ENCODE results near the gene USP24.
"Not testable (repeated sequence)": the region's sequence is repeated elsewhere in the genome, so short reads cannot be mapped to it uniquely, and the experiment has no call there.

Gene USP24

GRCh38 chr1:55229726-55230125 lies 14.6 kb upstream of the USP24 start:
- not testable (repeated sequence) for DNase-seq (ENCODE audit: low read depth)

- no peak for DNase-seq (ENCODE audit: low read depth)
Measured at GRCh38 chr1:55225228-55225627, 10.1 kb upstream of the USP24 start.

GRCh38 chr1:55224729-55225128 lies 9.6 kb upstream of the USP24 start:
- DNase-seq (ENCODE audit: low read depth), result no peak

DNA sequence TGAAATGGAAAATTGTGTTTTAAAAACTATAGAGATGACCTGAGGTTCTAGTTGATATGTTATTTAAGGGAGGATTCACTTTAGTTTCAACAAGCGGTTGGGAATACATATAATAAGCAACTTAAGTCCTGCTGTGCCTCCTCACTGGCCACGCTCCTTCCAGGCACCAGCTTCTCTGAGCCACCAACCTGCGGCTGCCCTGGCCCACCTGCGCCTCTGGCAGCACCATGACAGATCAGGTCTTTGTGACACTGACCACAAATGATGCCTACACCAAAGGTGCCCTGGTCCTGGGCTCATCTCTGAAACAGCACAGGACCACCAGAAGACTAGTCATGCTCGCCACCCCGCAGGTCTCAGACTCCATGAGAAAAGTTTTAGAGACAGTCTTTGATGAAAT lies 7.0 kb upstream of the USP24 start:
- DNase-seq (ENCODE audit: low read depth), result no peak

DNA sequence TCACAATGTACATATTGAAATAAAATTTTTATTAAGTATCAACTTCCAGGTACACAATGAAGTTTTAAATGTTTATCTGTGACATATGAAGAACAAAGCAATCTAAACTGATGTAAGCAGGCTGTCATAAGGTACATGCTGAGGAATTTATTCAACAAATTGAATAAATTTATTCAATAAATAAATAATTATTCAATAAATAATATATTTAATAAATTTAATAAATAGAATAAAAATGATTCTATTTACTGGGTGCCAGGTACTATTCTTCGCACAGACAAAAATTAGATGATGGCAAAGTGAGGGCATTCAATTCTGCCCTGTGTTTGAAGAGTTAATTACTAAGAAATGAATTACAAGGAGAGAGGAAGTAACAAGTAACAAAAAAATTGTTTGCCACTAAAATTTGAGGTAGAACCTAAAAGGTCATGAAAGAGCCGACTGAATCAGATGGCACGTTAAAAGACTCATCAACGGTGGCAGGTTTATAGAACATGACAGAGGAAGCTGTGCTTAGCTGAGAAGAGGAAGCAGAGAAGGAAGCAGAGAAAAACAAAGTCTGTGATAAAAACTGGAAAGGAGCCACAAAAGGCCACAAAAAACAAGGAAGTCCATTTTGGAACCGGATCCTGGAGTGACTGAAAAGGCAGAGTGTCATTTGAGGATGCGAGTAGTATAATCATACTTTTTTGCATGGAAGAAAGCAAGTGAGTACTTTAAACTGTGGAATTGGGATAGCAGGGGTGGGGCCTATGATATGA lies 2.2 kb upstream of the USP24 start:
- DNase-seq (ENCODE audit: low read depth), result no peak

DNA sequence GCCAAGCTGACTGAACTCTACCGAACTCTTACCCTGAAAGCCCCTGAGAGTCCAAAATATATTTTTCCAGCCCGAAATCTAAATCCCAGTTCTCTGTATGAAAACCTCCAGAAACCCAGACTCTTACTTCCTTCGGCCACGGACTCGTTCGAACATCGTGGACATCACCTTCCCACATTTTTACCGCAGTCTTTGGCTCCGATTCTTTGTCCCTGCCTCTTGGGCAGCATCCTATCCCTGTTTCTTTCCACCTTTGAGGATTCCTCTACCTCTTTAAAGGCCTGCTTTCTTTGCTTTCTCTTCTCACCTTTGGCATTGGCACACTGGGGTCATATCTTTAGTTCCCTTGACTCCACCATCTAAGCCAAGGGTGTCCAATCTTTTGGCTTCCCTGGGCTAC lies 932 bp upstream of the USP24 start:
- no peak for DNase-seq (ENCODE audit: low read depth)

DNA sequence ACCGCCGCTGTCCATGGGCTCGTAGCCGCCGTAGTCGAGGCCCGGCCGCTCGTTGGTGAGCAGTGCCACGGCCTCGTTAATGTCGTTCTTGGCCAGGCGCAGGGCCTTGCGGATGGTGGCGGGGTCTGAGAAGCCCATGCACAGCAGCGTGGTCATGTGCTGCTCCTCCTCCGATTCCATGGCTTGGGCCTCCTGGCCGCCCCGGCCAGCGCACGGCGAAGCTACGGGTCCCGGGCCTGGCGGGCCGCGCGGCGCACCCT lies 300 bp downstream of the USP24 start:
- peak; percentile 10 for DNase-seq (ENCODE audit: low read depth)

GRCh38 chr1:55214212-55214933 lies 791 bp downstream of the USP24 start:
- DNase-seq (ENCODE audit: low read depth), result peak; percentile 17

DNA sequence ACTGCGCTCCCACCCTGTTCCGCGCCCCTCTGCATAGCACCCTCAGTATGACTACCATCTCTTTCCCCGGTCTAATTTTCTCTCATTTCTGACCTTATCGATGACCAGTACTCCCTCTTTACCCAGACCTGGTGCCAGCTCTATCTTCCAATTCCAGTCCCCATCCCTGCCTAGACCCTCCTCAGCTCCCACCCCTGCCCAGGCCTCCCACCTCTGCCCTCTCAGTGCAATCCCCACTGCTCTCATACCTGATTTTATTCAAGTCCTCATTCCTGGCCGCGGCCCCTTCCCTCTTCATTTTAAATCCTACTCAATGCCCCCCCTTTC lies 1.3 kb downstream of the USP24 start:
- DNase-seq (ENCODE audit: low read depth), result no peak

- no peak for DNase-seq (ENCODE audit: low read depth)
Measured at GRCh38 chr1:55213151-55213884, 1.8 kb downstream of the USP24 start.

DNA sequence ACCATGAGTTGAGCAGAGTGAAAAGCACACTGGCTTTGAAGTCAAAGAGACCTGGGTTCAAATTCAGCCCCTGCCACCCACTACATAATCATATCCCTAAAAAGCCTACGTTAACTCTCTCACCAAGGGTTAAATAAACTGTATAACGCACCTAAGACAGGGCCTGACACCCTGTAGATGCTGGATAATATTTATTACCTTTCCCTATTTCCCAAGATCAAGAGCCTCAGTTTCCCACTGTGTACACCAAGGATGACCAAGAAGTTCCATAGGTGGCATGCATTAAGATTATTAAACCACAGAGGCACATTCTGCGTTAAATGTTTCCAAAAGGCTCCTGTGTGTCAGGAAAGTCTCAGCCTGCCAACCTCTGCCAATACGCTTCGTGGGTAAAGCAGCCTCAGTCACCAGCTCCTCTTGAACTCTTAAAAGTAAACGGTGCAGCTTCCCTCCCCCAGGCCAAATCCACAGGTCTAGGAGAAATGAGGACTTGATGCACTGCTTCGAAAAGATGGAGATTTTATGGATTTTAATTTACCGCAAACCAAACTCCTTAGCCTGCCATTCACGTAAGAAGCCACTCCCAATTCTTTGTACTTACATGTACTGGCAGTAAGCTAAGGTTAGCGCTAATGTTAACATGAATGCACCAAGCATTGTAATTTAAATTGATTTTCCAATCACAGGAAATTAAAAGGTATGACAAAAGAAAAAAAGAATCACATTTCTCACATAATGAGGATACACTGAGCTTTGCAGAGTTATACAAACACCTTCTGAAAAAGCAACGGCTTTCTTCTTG lies 2.6 kb downstream of the USP24 start:
- DNase-seq (ENCODE audit: low read depth), result no peak

- DNase-seq (ENCODE audit: low read depth), result no peak
Measured at GRCh38 chr1:55211863-55212262, 3.3 kb downstream of the USP24 start.

DNA sequence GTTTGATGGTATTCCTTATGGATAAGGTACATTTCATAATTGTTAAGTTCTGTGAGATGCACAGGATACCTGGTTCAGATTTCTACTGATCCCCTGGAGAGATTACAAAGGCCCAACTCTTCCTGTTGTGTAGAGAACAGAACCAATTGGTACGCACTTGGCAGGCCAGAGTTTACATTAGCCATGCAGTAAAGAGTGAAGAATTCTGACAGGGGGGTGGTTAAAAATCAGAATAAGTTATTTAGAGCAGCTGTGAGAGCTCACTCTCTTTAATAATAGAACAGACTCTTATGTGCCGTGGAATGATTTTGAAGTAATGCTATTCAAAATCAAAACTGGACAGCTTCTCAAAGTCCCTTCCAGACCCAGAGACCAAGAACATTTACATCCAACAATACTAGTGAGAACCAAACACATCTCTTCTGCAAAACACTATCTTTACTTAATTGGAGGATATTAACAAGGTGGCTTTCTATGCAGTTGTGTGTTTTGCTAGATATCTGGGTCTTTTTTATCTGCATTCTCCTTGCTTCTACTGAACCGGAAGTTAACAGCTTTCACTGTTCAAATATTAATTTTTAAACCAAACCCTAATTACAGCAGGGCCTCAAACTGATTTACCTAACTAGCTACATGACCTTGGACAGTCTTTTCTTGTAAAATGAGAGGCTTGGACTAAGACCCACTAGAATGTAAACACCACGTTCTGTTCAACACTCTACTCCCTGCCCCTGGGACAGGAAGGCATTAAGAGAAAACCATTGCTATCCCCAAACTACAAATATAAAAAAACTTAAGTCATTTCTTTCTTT lies 4.0 kb downstream of the USP24 start:
- DNase-seq (ENCODE audit: low read depth), result no peak

DNA sequence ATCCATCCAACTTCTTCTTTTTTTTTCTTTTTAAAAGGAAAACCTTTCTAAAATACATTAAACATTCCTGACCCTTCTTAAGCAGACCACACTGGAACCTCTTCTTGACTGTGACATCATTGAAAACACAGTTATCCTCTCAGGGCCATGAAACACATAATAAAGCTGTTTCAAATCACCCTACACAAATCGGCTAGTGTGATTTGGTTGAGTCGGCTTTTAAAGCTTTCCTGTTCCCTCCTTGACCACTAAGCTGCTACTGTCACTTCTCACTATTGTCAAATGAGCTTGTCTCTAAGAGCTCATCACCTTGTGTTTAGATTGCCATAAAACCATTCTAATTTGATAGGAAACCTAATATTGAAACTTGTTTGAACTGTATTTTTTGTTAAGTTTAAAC lies 5.9 kb downstream of the USP24 start:
- DNase-seq (ENCODE audit: low read depth), result no peak

DNA sequence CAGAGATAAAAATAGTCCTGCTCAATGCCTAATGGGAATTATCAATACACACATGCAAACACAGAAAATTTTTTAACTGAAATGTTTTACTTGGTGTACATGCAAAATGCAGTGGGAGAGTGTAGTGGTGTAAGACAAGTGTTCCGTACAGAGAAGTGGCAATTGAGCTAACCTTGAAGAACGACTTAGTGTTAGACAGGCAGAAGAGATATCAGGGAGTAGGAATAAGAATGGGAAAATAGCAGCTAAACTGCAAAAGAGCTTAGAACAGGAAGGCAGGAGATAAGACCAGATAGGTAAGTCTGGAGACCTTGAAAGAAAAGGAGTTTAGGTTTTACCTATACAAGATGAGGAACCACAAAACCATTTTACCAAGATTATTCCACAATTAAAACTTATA lies 9.0 kb downstream of the USP24 start:
- DNase-seq (ENCODE audit: low read depth), result no peak

DNA sequence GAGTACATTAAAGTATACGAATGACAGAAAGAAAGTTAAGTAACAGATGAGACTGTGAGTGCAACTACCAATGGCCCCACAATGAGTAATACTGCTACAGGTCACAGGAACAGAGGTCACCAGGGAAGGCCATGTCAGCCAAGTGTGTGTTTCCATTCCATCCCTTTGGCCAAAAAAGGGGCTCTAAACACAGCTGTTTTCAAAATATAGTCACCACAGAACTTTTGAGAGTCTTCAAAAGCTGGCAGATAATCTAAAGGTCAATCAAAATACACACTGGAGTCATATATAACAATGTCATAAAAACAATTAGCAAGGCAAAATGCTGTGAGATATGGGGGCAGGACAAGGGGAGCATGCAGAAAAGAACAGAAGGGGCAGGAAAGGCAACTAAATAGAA lies 10.2 kb downstream of the USP24 start:
- DNase-seq (ENCODE audit: low read depth), result no peak

GRCh38 chr1:55203064-55203463 lies 12.1 kb downstream of the USP24 start:
- DNase-seq (ENCODE audit: low read depth), result no peak

GRCh38 chr1:55200667-55201066 lies 14.5 kb downstream of the USP24 start:
- no peak for DNase-seq (ENCODE audit: low read depth)

- not testable (repeated sequence) for DNase-seq (ENCODE audit: low read depth)
Measured at GRCh38 chr1:55199735-55200134, 15.4 kb downstream of the USP24 start.

DNA sequence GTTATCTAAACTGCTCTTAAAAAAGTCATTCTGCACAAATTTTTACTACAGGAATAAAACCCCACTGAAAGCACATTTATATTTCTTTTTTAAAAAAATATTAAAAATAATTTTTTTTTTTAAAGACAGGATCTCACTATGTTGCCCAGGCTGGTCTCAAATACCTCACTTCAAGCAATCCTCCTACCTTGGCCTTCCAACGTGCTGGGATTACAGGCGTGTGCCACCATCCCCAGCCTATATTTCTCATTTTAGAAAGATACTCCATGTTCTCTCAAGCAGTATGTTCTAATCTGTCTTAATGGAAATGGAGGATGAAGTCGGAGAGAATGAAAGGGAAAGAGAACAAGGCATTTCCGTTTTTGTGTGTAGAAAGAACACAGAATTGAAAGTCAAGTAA lies 17.1 kb downstream of the USP24 start:
- no peak for DNase-seq (ENCODE audit: low read depth)

GRCh38 chr1:55197099-55197498 lies 18.1 kb downstream of the USP24 start:
- no peak for DNase-seq (ENCODE audit: low read depth)
